IMR-90 (cell line): ENCODE data around the gene KDELR3.

ENCODE experiments used
- BHLHE40 ChIP-seq: fragments of 150-350 bp; IDR thresholded peaks from 2 replicates; pipeline ENCODE4 v1.6.1; 2016; ENCODE audit warnings: mild to moderate bottlenecking, low read depth, low read length
- CHD1 ChIP-seq: IDR thresholded peaks from 2 replicates; pipeline ENCODE4 v1.6.1; 2012; ENCODE audit warnings: low read depth, low read length, improper control_type of control experiment
- FOS ChIP-seq: fragments of 150-350 bp; IDR thresholded peaks from 2 replicates; pipeline ENCODE4 v1.6.1; 2016; ENCODE audit warnings: low read depth, low read length
- MAZ ChIP-seq: IDR thresholded peaks from 2 replicates; pipeline ENCODE4 v1.6.1; 2012; ENCODE audit warnings: low read depth, mild to moderate bottlenecking, low read length, improper control_type of control experiment, moderate library complexity, borderline replicate concordance
- NFE2L2 ChIP-seq: fragments of 150-350 bp; IDR thresholded peaks from 2 replicates; pipeline ENCODE4 v1.6.1; 2016; ENCODE audit warnings: low read depth, mild to moderate bottlenecking, low read length
- POLR2A ChIP-seq: IDR thresholded peaks from 2 replicates; pipeline ENCODE4 v1.6.1; 2012; ENCODE audit warnings: mild to moderate bottlenecking, low read depth, low read length
- RAD21 ChIP-seq: IDR thresholded peaks from 2 replicates; pipeline ENCODE4 v1.6.1; 2012; ENCODE audit warnings: low read length, improper control_type of control experiment
- SMC3 ChIP-seq: fragments of 150-350 bp; IDR thresholded peaks from 2 replicates; pipeline ENCODE4 v1.6.1; 2016; ENCODE audit warnings: low read depth, mild to moderate bottlenecking, antibody characterized with exemption, low read length, moderate library complexity
- TF ChIP-seq, protein P1 (sequence below): conservative IDR thresholded peaks from 2 replicates; pipeline ENCODE4 v1.5.1; 2012; ENCODE audit warnings: mild to moderate bottlenecking, low read depth, low read length, improper control_type of control experiment
- TF ChIP-seq, protein P2 (sequence below): fragments of 150-350 bp; IDR thresholded peaks from 2 replicates; pipeline ENCODE4 v1.6.1; 2017; ENCODE audit warnings: mild to moderate bottlenecking, antibody characterized with exemption, low read length, low read depth

DNA sequence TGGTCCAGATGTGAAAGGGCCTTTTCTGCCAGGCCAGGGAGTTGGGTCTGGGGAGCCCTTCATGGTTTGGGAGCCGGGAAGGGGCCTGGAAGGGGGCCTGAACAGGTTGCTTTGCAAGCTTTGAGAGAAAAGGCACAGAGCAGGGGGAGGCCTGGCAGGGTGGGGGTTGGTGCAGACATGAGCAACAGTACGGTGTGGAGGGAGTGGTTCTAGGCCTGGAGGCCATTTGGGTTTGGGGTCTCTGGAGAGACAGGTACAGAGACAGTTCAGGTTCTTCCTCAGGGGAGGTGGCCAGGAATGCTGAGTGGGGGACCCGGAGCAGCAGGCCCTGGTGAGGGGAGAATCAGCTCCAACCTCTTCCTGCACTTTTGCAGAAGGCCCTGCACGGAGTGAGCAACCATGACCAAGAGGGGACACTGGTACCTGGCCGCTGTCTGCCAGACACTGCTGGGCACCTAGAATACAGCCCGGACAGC is 1.4 kb downstream of the KDELR3 start:
- TF ChIP-seq, protein P1, sequence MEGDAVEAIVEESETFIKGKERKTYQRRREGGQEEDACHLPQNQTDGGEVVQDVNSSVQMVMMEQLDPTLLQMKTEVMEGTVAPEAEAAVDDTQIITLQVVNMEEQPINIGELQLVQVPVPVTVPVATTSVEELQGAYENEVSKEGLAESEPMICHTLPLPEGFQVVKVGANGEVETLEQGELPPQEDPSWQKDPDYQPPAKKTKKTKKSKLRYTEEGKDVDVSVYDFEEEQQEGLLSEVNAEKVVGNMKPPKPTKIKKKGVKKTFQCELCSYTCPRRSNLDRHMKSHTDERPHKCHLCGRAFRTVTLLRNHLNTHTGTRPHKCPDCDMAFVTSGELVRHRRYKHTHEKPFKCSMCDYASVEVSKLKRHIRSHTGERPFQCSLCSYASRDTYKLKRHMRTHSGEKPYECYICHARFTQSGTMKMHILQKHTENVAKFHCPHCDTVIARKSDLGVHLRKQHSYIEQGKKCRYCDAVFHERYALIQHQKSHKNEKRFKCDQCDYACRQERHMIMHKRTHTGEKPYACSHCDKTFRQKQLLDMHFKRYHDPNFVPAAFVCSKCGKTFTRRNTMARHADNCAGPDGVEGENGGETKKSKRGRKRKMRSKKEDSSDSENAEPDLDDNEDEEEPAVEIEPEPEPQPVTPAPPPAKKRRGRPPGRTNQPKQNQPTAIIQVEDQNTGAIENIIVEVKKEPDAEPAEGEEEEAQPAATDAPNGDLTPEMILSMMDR: no peak
- no peak for TF ChIP-seq NFE2L2
- no peak for TF ChIP-seq RAD21
- no peak for TF ChIP-seq POLR2A
- TF ChIP-seq MAZ: no peak
- no peak for TF ChIP-seq CHD1
- TF ChIP-seq SMC3: no peak
- TF ChIP-seq, protein P2, sequence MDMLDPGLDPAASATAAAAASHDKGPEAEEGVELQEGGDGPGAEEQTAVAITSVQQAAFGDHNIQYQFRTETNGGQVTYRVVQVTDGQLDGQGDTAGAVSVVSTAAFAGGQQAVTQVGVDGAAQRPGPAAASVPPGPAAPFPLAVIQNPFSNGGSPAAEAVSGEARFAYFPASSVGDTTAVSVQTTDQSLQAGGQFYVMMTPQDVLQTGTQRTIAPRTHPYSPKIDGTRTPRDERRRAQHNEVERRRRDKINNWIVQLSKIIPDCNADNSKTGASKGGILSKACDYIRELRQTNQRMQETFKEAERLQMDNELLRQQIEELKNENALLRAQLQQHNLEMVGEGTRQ: no peak
- TF ChIP-seq BHLHE40: no peak
- TF ChIP-seq FOS: no peak
